HCT116 (cell line): ENCODE measurements around the gene IGF2. TPM values are rescaled to one million over a fixed set of nuclear protein-coding genes. Genes with fewer than 3 reads are reported as not detected.

Source experiments
- ATAC-seq: fragments of 200-7000 bp; cut with Tn5 transposase; 2 replicates; pipeline ENCODE4 v1.9.1; 2020; ENCODE audit warnings: mild to moderate bottlenecking, moderate library complexity
- BruUV-seq: library from RNA; stranded (reverse); fragments of 400-500 nt; replicated peaks from 2 replicates; lab custom pipeline; 2021; lab: Mats Ljungman, UMichigan
- CTCF ChIA-PET: fragments of 300-600 bp; sonication (Branson Sonifier 250); formaldehyde crosslinking; loops from one replicate; lab custom pipeline; 2021; ENCODE audit warnings: antibody characterized with exemption; lab: Charles Lee
- POLR2A ChIA-PET: fragments of 300-600, 350-600 bp; sonication (Branson Sonifier 250); formaldehyde crosslinking; loops from one replicate; lab custom pipeline; 2021; ENCODE audit warnings: antibody characterized with exemption; lab: Charles Lee
- RAD21 ChIA-PET, 2 experiments: fragments of 300-600 bp; sonication (Branson Sonifier 250); formaldehyde crosslinking; loops; one replicate each; lab custom pipeline; 2023; ENCODE audit warnings: low total read pairs in 2 of 2; ENCODE audit not compliant: uncharacterized antibody in 2 of 2, unreplicated experiment in 2 of 2, low non-redundant PET in 1 of 2; lab: Charles Lee
- DNase-seq: peaks from one replicate; pipeline ENCODE4 v3.0.0-alpha.2; 2010; ENCODE audit warnings: low read depth, low spot score
- H2AFZ ChIP-seq: fragments of 200-600 bp; shearing (Covaris generic), sonication (generic); 2 replicates; pipeline ENCODE4 v1.6.1; 2017; ENCODE audit warnings: low read depth, mixed run types, mixed read lengths, antibody characterized with exemption, low read length; ENCODE audit not compliant: poor library complexity, severe bottlenecking
- H3K27ac ChIP-seq: 2 replicates; pipeline ENCODE4 v1.5.1; 2012; ENCODE audit warnings: low read depth, low read length
- H3K27me3 ChIP-seq: fragments of 200-600 bp; sonication (generic); 2 replicates; pipeline ENCODE4 v1.6.1; 2016; ENCODE audit warnings: mixed run types, low read length, mixed read lengths; ENCODE audit not compliant: insufficient read depth
- H3K36me3 ChIP-seq, 2 experiments: fragments of 200-500 bp in 1 of 2; fragments of 200-600 bp in 1 of 2; sonication (Bioruptor generic) in 1 of 2; sonication (generic) in 1 of 2; 2 replicates each; pipeline versions ENCODE4 v1.5.1 to v1.6.1; 2014 to 2016; ENCODE audit warnings: low read length in 2 of 2, inconsistent platforms in 1 of 2, mixed read lengths in 1 of 2, mixed run types in 1 of 2; ENCODE audit not compliant: insufficient read depth in 2 of 2, control insufficient read depth in 1 of 2
- H3K4me1 ChIP-seq, 2 experiments: fragments of 200-600 bp in 1 of 2; sonication (generic) in 1 of 2; 2 replicates each; pipeline versions ENCODE4 v1.5.1 to v1.6.1; 2012 to 2017; ENCODE audit warnings: low read length in 2 of 2, inconsistent platforms in 1 of 2, mild to moderate bottlenecking in 1 of 2, mixed read lengths in 1 of 2, mixed run types in 1 of 2, moderate library complexity in 1 of 2; ENCODE audit not compliant: insufficient read depth in 2 of 2, control insufficient read depth in 1 of 2
- H3K4me2 ChIP-seq: fragments of 200-600 bp; sonication (generic); 2 replicates; pipeline ENCODE4 v1.6.1; 2017; ENCODE audit warnings: mixed run types, low read length, mixed read lengths
- H3K4me3 ChIP-seq, 2 experiments: fragments of 200-600 bp in 1 of 2; sonication (generic) in 1 of 2; replicated peaks in 1 of 2; 2 replicates each; pipeline ENCODE4 v1.5.1; 2011 to 2016; ENCODE audit warnings: low read length in 2 of 2, control low read depth in 1 of 2, low read depth in 1 of 2, mild to moderate bottlenecking in 1 of 2, mixed read lengths in 1 of 2, mixed run types in 1 of 2
- H3K79me2 ChIP-seq: fragments of 200-600 bp; sonication (generic); 2 replicates; pipeline ENCODE4 v1.6.1; 2017; ENCODE audit warnings: mild to moderate bottlenecking, mixed run types, low read length, moderate library complexity, mixed read lengths; ENCODE audit not compliant: insufficient read depth
- H3K9ac ChIP-seq: fragments of 200-600 bp; sonication (generic); 2 replicates; pipeline ENCODE4 v1.6.1; 2016; ENCODE audit warnings: low read length, mixed read lengths
- H3K9me2 ChIP-seq: fragments of 200-600 bp; sonication (generic), shearing (Covaris generic); 2 replicates; pipeline ENCODE4 v1.6.1; 2017; ENCODE audit warnings: mixed run types, mild to moderate bottlenecking, moderate library complexity; ENCODE audit not compliant: insufficient read depth
- H3K9me3 ChIP-seq, 2 experiments: fragments of 200-500 bp in 1 of 2; fragments of 200-600 bp in 1 of 2; sonication (Bioruptor generic) in 1 of 2; sonication (generic) in 1 of 2; 2 replicates each; pipeline ENCODE4 v1.6.1; 2014 to 2017; ENCODE audit warnings: low read length in 2 of 2, mixed read lengths in 2 of 2, inconsistent platforms in 1 of 2, low read depth in 1 of 2, mild to moderate bottlenecking in 1 of 2, mixed run types in 1 of 2, moderate library complexity in 1 of 2; ENCODE audit not compliant: control insufficient read depth in 1 of 2, insufficient read depth in 1 of 2
- H4K20me1 ChIP-seq: fragments of 200-600 bp; sonication (generic), shearing (Covaris generic); 2 replicates; pipeline ENCODE4 v1.6.1; 2017; ENCODE audit warnings: mixed run types, mild to moderate bottlenecking, moderate library complexity; ENCODE audit not compliant: insufficient read depth
- ATF3 ChIP-seq: IDR thresholded peaks from 2 replicates; pipeline ENCODE4 v1.6.1; 2012
- CBX3 ChIP-seq: IDR thresholded peaks from 2 replicates; pipeline ENCODE4 v1.6.1; 2012; ENCODE audit warnings: low read depth
- CEBPB ChIP-seq: IDR thresholded peaks from 2 replicates; pipeline ENCODE4 v1.6.1; 2012; ENCODE audit warnings: low read depth
- EGR1 ChIP-seq: IDR thresholded peaks from 2 replicates; pipeline ENCODE4 v1.6.1; 2012; ENCODE audit warnings: low read depth
- EZH2 ChIP-seq: fragments of 200-600 bp; sonication (generic); IDR thresholded peaks from 2 replicates; pipeline ENCODE4 v1.6.1; 2017; ENCODE audit warnings: antibody characterized with exemption, mixed run types
- EZH2phosphoT487 ChIP-seq: fragments of 200-600 bp; IDR thresholded peaks from 2 replicates; pipeline ENCODE4 v1.6.1; 2018; ENCODE audit warnings: antibody characterized with exemption, borderline replicate concordance
- MAX ChIP-seq: IDR thresholded peaks from 2 replicates; pipeline ENCODE4 v1.6.1; 2012
- POLR2A ChIP-seq: IDR thresholded peaks from 2 replicates; pipeline ENCODE4 v1.7.0; 2011; ENCODE audit warnings: borderline replicate concordance; ENCODE audit not compliant: insufficient read depth, insufficient read length; ENCODE audit errors: extremely low read depth
- POLR2AphosphoS5 ChIP-seq: IDR thresholded peaks from 2 replicates; pipeline ENCODE4 v1.6.1; 2011; ENCODE audit warnings: mild to moderate bottlenecking, low read depth, low read length, moderate library complexity
- SIN3A ChIP-seq: IDR thresholded peaks from 2 replicates; pipeline ENCODE4 v1.6.1; 2012; ENCODE audit warnings: low read depth
- SP1 ChIP-seq: IDR thresholded peaks from 2 replicates; pipeline ENCODE4 v1.6.1; 2012; ENCODE audit warnings: low read depth
- SRF ChIP-seq: IDR thresholded peaks from 2 replicates; pipeline ENCODE4 v1.6.1; 2012; ENCODE audit warnings: low read depth
- TCF7L2 ChIP-seq: IDR thresholded peaks from 2 replicates; pipeline ENCODE4 v1.7.0; 2011; ENCODE audit warnings: borderline replicate concordance, inconsistent platforms; ENCODE audit not compliant: insufficient read depth, insufficient read length; ENCODE audit errors: extremely low read depth
- ZFX ChIP-seq: fragments of 450-650 bp; IDR thresholded peaks from 2 replicates; pipeline ENCODE4 v1.6.1; 2017
- ZNF274 ChIP-seq: fragments of 200-500 bp; sonication (Bioruptor generic); IDR thresholded peaks from 2 replicates; pipeline ENCODE4 v1.6.1; 2014; ENCODE audit warnings: mild to moderate bottlenecking, low read depth, low read length, inconsistent platforms
- intact Hi-C: fragments of 100-400 bp; cut with micrococcal nuclease; formaldehyde crosslinking; loops from 2 replicates; pipeline ENCODE4 v1.10.0; 2022
- total RNA-seq: library from RNA; stranded (reverse); gene quantifications from one replicate; pipeline ENCODE4 v1.2.1, GENCODE V29; 2021; ENCODE audit not compliant: unreplicated experiment

IGF2 gene
- total RNA-seq, 1 experiment from 2014 or later: 17.9 TPM

GRCh38 chr11:2172676-2173075 is 33.5 kb upstream of the IGF2 start:
- Histone ChIP-seq H4K20me1 (no peaks in the 10 kb centered on the region), H3K79me2 (no peaks in the 10 kb centered on the region), H3K4me1 (peaks cover 2 to 38% of the 10 kb centered on the region in 2 experiments; a peak in 3 of 4 replicates), H3K9ac (no peak overlapping the region), H3K27ac (no peak overlapping the region), H3K27me3 (no peaks in the 10 kb centered on the region), H3K36me3 (no peaks in the 10 kb centered on the region), H3K4me2 (no peak overlapping the region), H3K9me2 (no peaks in the 10 kb centered on the region), H3K4me3 (no peak overlapping the region), H3K9me3 (no peaks in the 10 kb centered on the region), H2AFZ (no peak overlapping the region)
- RAD21 ChIA-PET: no interaction called here
- CTCF ChIA-PET: no interaction called here
- intact Hi-C loops: no loop called here
- no peak for TF ChIP-seq SIN3A
- no peak for TF ChIP-seq SRF
- TF ChIP-seq POLR2A: no peak
- no peak for TF ChIP-seq EGR1
- TF ChIP-seq ZFX: no peak
- TF ChIP-seq SP1: no peak
- TF ChIP-seq POLR2AphosphoS5: no peak
- TF ChIP-seq EZH2: no peak
- no peak for TF ChIP-seq ATF3
- no peak for TF ChIP-seq MAX
- no peak for TF ChIP-seq CBX3
- TF ChIP-seq ZNF274: no peak
- no peak for TF ChIP-seq TCF7L2
- no peak for TF ChIP-seq CEBPB
- TF ChIP-seq EZH2phosphoT487: no peak
- POLR2A ChIA-PET: no interaction called here
- BruUV-seq: no TSS peak
- DNase-seq (no peak), ATAC-seq (no peak; the same call in 1 of the 2 replicates)
